ENCODE measurements around the gene PMFBP1.

The PMFBP1 gene, protein sequence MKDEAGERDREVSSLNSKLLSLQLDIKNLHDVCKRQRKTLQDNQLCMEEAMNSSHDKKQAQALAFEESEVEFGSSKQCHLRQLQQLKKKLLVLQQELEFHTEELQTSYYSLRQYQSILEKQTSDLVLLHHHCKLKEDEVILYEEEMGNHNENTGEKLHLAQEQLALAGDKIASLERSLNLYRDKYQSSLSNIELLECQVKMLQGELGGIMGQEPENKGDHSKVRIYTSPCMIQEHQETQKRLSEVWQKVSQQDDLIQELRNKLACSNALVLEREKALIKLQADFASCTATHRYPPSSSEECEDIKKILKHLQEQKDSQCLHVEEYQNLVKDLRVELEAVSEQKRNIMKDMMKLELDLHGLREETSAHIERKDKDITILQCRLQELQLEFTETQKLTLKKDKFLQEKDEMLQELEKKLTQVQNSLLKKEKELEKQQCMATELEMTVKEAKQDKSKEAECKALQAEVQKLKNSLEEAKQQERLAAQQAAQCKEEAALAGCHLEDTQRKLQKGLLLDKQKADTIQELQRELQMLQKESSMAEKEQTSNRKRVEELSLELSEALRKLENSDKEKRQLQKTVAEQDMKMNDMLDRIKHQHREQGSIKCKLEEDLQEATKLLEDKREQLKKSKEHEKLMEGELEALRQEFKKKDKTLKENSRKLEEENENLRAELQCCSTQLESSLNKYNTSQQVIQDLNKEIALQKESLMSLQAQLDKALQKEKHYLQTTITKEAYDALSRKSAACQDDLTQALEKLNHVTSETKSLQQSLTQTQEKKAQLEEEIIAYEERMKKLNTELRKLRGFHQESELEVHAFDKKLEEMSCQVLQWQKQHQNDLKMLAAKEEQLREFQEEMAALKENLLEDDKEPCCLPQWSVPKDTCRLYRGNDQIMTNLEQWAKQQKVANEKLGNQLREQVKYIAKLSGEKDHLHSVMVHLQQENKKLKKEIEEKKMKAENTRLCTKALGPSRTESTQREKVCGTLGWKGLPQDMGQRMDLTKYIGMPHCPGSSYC

GRCh38 chr16:72172105-72173034 lies at the start of gene PMFBP1:
PMFBP1 (minus strand) TSS chr16:72172155; CDS start chr16:72171208, 947 bp downstream.
- DNase-seq (ENCODE audit: low spot score): no peak

DNA sequence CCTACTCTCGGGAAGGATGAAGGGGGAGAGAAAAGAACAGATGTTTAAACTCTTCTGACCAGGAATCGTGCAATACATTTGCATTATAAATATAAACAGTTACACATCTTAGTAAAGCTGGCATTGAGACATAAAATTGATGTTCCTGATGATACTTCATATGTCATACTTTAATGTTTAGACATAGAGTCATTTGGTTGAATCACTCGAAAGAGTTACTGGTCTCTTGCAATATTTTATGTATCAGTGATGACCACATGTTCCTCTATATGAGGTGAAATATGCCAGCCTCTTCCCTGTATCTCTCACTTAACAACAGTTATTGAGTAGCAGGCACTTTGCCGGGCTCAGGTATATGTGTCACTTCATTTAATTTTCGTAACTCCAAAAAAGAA lies 49.7 kb upstream of the PMFBP1 start:
- DNase-seq (ENCODE audit: low spot score): no peak

DNA sequence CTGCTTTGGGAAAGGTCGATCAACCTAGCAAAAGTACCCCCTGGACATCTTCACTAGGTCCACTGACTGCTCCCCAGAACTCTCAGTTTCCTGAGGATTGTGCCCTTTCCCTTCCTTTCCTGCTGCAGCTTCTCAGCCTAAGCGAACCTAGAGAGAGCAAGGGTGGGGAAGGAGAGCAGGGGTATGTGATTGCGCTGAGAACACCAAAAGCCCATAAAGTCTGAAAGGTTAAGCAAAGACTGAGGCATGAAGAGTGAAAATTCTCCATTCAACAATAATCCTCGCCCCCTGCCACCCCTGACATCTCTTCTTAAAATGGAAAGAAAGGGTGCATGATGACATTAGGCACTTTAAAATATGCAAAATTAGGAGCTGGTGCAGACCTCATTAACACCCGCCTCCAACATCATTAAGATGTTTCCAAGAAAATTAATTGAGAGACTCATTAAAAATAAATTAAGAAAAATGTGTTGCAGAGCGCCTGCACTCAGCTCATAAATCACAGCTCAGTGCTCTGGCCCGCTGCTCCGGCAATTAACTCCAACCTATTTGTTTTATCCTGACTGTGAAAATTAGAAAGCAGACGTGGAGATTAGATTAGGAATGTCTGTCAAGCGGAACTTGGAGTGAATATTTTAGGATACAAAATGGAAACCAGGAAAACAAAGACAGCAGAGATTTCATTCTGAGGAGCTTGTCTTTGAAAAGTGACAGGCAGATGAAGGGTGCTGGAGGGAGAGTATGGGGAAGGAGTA lies 49.1 kb upstream of the PMFBP1 start:
- DNase-seq (ENCODE audit: low spot score): no peak

DNA sequence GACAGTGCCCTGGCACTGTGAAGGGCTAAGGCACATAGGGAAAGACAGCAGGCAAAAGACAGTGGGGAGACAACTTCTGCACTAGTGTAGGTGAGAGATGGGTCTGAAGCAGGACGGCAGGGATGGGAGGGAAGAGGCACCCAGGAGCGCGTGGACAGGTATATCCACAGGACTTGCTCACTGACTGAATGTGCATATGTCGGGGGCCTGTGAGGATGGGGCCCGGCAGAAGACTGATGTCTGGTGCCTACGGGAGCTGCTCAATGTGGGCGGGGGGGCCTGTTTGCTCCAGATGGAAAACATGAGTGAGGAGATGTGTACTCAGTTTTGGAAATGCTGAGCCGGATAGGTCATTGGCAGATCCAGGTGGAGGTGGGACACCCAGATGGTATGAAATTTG lies 47.3 kb upstream of the PMFBP1 start:
- DNase-seq (ENCODE audit: low spot score): no peak

GRCh38 chr16:72216767-72217166 lies 44.8 kb upstream of the PMFBP1 start:
- no peak for DNase-seq (ENCODE audit: low spot score)

DNA sequence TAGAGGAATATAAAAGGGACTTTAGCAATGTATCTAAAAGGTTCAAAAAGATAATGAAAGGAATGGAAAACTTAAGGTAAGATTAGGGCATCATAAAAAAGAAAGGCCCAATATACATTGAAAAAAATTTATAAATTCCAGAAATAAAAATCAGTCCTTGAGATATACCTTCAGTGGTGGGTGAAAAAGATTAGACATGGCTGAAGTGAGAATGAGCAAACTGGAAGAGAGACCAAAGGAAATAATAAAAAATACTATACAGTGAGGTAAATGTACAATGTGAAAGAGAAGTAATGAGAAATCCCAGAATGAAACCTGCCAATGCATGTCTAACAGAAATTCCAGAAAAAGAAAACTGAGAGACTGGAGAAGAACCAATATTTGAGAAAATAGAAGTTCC lies 42.9 kb upstream of the PMFBP1 start:
- no peak for DNase-seq (ENCODE audit: low spot score)

GRCh38 chr16:72211110-72211509 lies 39.2 kb upstream of the PMFBP1 start:
- no peak for DNase-seq (ENCODE audit: low spot score)

DNA sequence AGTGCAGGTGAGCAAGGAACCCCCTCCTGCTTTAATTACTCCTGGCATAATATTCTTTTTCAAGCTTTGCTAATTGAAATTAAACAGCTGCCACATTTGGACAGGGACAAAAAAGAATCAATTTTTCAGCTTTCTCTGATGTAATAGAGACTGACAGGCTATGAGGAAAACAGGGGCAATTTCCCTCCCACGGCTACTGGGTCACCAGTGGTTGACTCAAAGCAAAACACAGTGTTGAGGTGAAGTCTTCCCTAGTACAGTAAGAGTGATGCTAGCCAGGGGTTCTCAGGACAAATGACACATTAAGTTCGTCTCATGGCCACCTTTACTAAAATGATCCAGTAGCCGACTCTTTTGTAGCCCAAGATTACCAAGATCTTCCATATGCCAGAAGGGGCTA lies 38.6 kb upstream of the PMFBP1 start:
- no peak for DNase-seq (ENCODE audit: low spot score)

DNA sequence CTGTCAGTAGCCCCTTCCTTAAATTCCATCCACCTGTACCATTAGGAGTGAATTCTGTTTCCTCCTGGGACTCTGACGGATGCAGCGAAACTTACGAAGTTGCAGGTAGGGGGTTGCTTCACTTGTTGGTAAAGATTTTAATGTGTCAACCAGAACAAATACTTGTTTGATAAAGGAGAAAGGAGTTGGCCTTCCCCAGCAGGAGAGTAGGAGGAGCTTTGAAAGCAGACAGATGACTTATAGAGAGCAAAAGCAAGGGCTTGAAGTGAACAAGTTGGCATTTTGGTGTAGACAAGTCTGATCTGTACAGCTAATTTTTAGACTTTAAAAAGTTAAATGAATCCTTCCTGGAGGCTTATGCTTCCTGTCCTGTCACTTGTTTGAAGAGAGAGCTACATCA lies 38.1 kb upstream of the PMFBP1 start:
- DNase-seq (ENCODE audit: low spot score): no peak

GRCh38 chr16:72206299-72206698 lies 34.3 kb upstream of the PMFBP1 start:
- no peak for DNase-seq (ENCODE audit: low spot score)

GRCh38 chr16:72203401-72203800 lies 31.4 kb upstream of the PMFBP1 start:
- DNase-seq (ENCODE audit: low spot score): no peak

- no peak for DNase-seq (ENCODE audit: low spot score)
Measured at GRCh38 chr16:72202014-72202413, 30.1 kb upstream of the PMFBP1 start.

GRCh38 chr16:72201387-72201786 lies 29.4 kb upstream of the PMFBP1 start:
- no peak for DNase-seq (ENCODE audit: low spot score)

DNA sequence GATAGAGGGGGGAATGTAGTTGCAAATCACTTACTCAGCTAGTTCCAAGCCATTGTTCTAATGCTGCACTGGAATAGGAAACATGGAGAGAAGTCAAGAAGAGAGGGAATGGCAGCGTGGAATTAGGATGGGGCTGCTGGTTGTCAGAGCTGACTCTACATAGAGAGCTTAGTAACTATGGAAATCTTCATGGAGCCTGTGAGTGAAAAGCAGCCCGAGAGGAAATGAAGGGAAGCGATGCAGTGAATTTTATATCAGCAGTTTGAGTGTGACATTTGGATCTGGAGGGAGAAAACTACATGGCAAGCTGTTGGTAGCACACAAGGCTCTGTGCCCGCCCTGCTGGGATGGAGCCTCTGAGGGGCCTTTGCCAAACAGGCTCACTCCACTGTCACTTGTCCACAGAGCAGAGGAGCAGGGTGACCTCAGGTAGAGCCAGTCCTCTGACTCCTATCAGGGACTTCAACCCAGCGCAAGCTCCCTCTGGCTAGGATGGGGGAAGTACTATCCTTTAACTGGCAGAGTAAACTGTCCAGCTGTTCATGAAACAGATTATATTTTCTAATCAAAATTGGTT lies 27.9 kb upstream of the PMFBP1 start:
- DNase-seq (ENCODE audit: low spot score): no peak

DNA sequence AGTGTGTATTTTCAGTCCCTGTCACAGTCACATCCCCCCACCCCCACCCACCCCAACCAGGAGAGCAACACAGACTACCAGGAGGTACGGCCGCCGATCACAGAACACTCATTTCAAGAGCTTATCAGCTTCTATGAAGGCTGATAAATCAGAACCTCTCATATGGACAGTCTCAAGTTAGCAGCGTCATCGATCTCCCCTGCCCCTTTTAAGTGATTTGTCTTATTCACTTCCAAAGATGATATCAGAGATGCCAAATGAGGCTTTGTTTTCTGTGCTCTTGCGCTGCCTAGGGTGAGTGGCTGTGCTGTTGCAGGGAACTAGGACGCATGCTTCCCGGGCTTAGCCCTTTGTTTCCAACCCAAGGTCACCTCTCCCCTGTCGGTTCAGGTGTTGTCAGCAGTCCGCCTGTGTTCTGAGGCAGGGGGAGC lies 26.8 kb upstream of the PMFBP1 start:
- peak; percentile 19 for DNase-seq (ENCODE audit: low spot score)

DNA sequence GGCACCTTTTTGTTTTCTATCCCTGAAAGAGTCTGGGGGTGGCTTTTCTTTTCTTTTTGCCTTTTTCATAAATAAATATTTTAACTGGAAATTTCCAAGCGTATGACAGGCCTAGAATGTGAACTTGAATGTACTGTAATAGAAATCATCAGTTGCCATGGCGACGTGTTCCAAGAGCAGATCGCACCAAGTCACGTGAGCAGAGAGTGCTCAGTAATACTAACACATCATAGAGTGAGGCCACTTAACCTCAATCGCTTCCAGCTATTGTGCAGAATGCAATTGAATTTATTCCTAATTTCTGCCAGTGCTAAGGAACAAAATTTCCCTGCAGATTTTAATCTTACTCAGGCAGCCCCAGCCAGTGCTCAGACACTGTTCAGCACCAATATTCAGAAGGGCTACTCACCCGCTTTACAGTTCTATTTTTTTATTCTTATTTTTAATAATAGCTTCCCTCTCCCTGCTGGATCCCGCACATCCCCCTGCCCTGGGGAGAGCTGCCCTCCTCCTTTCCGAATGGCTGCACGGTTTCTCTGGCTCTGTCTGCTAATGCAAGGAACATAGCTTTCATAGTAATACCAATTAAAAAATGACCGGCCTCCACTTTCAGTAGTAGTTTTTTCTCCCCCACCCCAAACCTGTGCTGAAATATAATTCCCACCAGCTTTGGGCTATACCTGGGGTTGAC lies 26.2 kb upstream of the PMFBP1 start:
- DNase-seq (ENCODE audit: low spot score): no peak

DNA sequence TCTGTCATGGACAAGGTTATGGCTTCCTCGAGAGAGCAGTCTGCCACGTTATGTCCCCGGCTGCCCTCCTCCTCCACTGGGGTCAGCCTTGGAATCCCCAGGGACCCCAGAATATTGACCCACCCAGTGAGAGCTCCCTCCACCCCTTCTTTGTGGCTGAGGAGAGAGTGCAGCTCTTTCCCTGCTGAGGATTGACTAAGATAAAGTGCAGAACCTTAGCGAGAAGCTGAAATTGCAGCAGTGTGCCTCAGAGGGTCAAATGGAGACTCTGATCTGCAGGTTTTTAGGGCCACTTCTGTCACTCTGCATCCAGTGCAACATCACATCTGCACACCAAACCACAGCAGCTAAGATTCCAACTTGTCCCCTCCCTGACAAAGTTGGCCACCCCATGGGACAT lies 25.6 kb upstream of the PMFBP1 start:
- no peak for DNase-seq (ENCODE audit: low spot score)

DNA sequence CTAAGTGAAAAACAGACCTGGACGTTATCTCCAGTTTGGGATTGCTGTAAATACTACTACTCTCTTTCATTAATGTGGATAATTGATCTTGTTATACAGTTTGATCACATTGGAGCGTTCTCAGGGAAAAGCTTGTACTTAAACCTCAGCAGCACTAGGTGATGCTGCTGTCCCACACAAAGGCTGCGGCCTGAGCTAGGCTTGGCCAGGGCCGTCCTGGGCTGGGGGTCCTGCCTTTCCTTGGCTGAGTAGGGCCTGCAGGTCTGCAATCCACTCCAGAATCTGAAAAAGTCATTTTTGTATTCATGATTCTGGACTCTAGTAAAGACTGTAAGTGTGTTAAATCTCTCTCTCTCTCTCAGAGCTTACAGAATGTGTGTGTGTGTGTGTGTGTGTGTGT lies 23.7 kb upstream of the PMFBP1 start:
- peak; percentile 49 for DNase-seq (ENCODE audit: low spot score)

DNA sequence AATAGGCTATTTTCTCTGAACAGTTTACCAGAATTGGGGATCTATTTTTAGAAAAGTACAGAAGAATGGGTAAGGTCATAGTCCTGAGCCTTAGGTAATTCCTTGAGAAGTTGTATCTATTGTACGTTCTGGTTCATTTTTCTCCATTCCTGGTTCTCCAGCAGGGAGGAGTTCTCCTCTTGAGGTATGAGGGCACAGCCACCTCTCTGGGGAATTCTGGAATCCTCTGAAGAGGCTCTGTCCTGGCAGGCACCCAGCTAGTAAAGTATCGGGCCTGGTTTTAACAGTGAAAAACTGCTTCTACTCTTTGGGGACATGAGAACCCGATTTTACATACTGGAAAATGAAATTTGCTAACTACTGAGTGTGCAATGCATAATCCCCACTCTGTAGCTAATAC lies 19.6 kb upstream of the PMFBP1 start:
- no peak for DNase-seq (ENCODE audit: low spot score)

GRCh38 chr16:72189865-72190371 lies 18.0 kb upstream of the PMFBP1 start:
- no peak for DNase-seq (ENCODE audit: low spot score)
